WERI-Rb-1 (cell line): ENCODE measurements around the gene APP.
A peak's percentile ranks its signal among the peaks of the same experiment; 100 is the strongest.

Experiments
- DNase-seq: peaks from one replicate; pipeline ENCODE4 v3.0.0-alpha.2; 2020
- H3K27ac ChIP-seq: fragments of 250-450 bp; sonication (Bioruptor Pico); 2 replicates; pipeline ENCODE4 v1.5.1; 2020; ENCODE audit warnings: mild to moderate bottlenecking, moderate library complexity
- H3K27me3 ChIP-seq: fragments of 250-450 bp; sonication (Bioruptor Pico); 2 replicates; pipeline ENCODE4 v1.5.1; 2021; ENCODE audit warnings: mild to moderate bottlenecking, low read depth, moderate library complexity; ENCODE audit not compliant: insufficient read depth, severe bottlenecking
- H3K36me3 ChIP-seq: fragments of 250-450 bp; sonication (Bioruptor Pico); 2 replicates; pipeline ENCODE4 v1.5.1; 2020; ENCODE audit warnings: mild to moderate bottlenecking, moderate library complexity
- H3K4me3 ChIP-seq: 2 replicates; pipeline ENCODE4 v1.5.1; 2011; ENCODE audit warnings: low read depth, mild to moderate bottlenecking, control low read depth, low read length
- H3K9me3 ChIP-seq: fragments of 250-450 bp; sonication (Bioruptor Pico); 2 replicates; pipeline ENCODE4 v1.5.1; 2021; ENCODE audit warnings: mild to moderate bottlenecking, moderate library complexity; ENCODE audit not compliant: severe bottlenecking
- TF ChIP-seq, protein P1 (sequence below): IDR thresholded peaks from 2 replicates; pipeline ENCODE4 v1.5.1; 2011; ENCODE audit warnings: low read depth, mild to moderate bottlenecking, control low read depth, inconsistent platforms, low read length

APP gene

GRCh38 chr21:26147535-26147934, 23.0 kb downstream of the APP start:
- Histone ChIP-seq H3K27me3 (no peaks in the 10 kb centered on the region), H3K27ac (peak overlapping the region; percentile 85), H3K36me3 (peaks cover 31% of the 10 kb centered on the region), H3K4me3 (no peak overlapping the region), H3K9me3 (no peaks in the 10 kb centered on the region)
- peak; percentile 85 for DNase-seq
- TF ChIP-seq, protein P1, sequence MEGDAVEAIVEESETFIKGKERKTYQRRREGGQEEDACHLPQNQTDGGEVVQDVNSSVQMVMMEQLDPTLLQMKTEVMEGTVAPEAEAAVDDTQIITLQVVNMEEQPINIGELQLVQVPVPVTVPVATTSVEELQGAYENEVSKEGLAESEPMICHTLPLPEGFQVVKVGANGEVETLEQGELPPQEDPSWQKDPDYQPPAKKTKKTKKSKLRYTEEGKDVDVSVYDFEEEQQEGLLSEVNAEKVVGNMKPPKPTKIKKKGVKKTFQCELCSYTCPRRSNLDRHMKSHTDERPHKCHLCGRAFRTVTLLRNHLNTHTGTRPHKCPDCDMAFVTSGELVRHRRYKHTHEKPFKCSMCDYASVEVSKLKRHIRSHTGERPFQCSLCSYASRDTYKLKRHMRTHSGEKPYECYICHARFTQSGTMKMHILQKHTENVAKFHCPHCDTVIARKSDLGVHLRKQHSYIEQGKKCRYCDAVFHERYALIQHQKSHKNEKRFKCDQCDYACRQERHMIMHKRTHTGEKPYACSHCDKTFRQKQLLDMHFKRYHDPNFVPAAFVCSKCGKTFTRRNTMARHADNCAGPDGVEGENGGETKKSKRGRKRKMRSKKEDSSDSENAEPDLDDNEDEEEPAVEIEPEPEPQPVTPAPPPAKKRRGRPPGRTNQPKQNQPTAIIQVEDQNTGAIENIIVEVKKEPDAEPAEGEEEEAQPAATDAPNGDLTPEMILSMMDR = no peak

GRCh38 chr21:26146681-26147080, 23.9 kb downstream of the APP start:
- Histone ChIP-seq H3K27ac (peak overlapping the region; percentile 85), H3K9me3 (no peaks in the 10 kb centered on the region), H3K27me3 (no peaks in the 10 kb centered on the region), H3K36me3 (peaks cover 40% of the 10 kb centered on the region), H3K4me3 (no peak overlapping the region)
- TF ChIP-seq, protein P1 = no peak
- DNase-seq = no peak

DNA sequence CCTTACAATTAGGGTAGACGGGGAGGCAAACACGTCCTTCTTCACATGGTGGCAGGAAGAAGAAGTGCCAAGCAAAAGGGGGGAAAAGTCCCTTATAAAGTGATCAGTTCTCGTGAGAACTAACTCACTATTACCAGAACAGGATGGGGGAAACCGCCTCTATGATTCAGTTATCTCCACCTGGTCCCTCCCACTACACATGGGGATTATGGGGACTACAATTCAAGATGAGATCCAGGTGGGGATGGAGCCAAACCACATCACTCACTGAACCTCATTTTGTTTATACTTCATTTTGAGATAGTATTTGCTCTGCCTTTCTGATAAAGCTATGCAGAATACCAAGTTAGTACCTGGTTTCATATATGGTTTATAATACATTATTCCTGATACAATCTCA, 26.5 kb downstream of the APP start:
- Histone ChIP-seq H3K27me3 (no peaks in the 10 kb centered on the region), H3K27ac (no peak overlapping the region), H3K36me3 (peaks cover 53% of the 10 kb centered on the region), H3K4me3 (no peak overlapping the region), H3K9me3 (no peaks in the 10 kb centered on the region)
- TF ChIP-seq, protein P1 = no peak
- DNase-seq = no peak

DNA sequence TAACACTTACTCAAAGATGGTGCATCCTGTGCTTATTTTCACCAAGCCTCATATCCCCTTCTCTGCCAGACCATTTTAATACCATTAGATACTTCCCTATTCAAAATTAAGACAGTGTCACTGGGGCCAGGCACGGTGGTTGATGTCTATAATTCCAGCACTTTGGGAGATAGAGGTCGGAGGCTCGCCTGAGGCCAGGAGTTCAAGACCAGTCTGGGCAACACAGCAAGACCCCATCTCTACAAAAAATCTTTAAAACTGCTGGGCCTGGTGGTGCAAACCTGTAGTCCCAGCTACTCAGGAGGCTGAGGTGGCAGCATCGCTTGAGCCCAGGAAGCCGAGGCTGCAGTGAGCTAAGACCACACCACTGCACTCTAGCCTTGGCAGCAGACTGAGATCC, 28.2 kb downstream of the APP start:
- Histone ChIP-seq H3K27me3 (no peaks in the 10 kb centered on the region), H3K4me3 (no peak overlapping the region), H3K27ac (no peak overlapping the region), H3K36me3 (peaks cover 45% of the 10 kb centered on the region), H3K9me3 (no peaks in the 10 kb centered on the region)
- TF ChIP-seq, protein P1 = no peak
- no peak for DNase-seq

DNA sequence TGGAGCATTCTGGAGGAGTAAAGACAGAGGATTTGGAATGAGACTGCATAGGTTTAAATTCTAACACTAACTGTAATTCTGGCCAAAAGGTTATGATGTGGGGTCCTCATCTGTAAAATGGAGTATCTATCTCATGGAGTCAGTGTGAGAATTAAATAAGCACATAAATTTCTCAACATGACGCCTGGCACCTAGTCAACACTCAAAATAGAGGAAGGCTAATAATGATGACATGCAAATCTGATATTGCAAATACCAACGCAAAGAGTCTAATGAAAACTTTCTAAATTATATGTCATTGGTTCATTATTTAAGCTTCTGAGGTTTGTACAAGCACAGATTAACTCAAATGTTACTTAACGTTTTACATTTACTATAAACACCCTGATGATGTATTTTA, 29.6 kb downstream of the APP start:
- H3K36me3 ChIP-seq = peaks cover 42% of the 10 kb centered on the region
- H3K9me3 ChIP-seq = no peaks in the 10 kb centered on the region
- DNase-seq = no peak
- TF ChIP-seq, protein P1 = no peak
- H3K27me3 ChIP-seq = no peaks in the 10 kb centered on the region
- H3K4me3 ChIP-seq = no peak overlapping the region
- H3K27ac ChIP-seq = no peak overlapping the region

DNA sequence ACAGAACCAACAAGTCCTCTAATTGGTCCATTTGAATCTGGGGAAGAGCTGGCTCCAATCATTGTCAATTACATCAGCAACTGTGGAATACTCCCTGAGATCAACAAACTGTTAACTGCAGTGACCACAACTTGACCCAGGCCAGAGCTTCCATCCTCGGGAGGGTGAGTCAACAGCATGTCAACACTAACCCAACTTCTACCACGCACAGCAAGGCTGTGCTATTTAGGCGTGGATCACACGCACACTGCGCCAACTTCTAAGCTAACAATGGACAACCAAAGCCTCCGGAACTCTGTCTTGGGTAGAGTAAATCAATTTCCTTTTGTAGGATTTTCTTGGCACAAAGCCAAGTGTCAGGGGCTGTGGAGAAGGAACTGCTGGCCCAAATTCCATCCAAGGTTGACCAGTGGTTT, 30.4 kb downstream of the APP start:
- Histone ChIP-seq H3K27ac (no peak overlapping the region), H3K36me3 (peaks cover 36% of the 10 kb centered on the region), H3K4me3 (no peak overlapping the region), H3K9me3 (no peaks in the 10 kb centered on the region), H3K27me3 (no peaks in the 10 kb centered on the region)
- no peak for DNase-seq
- TF ChIP-seq, protein P1 = no peak
